HG03039 (cell line): ENCODE measurements around the gene CUEDC1.

Experiments used
- ATAC-seq: cut with Tn5 transposase; IDR thresholded peaks from one replicate; pipeline ENCODE4 v1.9.1; 2021; ENCODE audit warnings: mild to moderate bottlenecking, moderate library complexity; ENCODE audit not compliant: unreplicated experiment

CUEDC1 gene

GRCh38 chr17:57866319-57866718 lies 88.9 kb downstream of the CUEDC1 start:
- no peak for ATAC-seq

GRCh38 chr17:57864273-57864672 lies 90.9 kb downstream of the CUEDC1 start:
- no peak for ATAC-seq

GRCh38 chr17:57862694-57863667 lies 92.2 kb downstream of the CUEDC1 start:
- no peak for ATAC-seq

GRCh38 chr17:57861790-57862693 lies 93.2 kb downstream of the CUEDC1 start:
- ATAC-seq, result no peak

- ATAC-seq, result no peak
These were observed 94.0 kb downstream of the CUEDC1 start for GRCh38 chr17:57861000-57861789.

GRCh38 chr17:57860414-57860999 lies 94.7 kb downstream of the CUEDC1 start:
- ATAC-seq, result no peak

- no peak for ATAC-seq
These were observed 95.4 kb downstream of the CUEDC1 start for GRCh38 chr17:57859601-57860413.

GRCh38 chr17:57858838-57859237 lies 96.4 kb downstream of the CUEDC1 start:
- ATAC-seq, result no peak

- ATAC-seq, result no peak
These were observed 98.2 kb downstream of the CUEDC1 start for GRCh38 chr17:57856792-57857620.

GRCh38 chr17:57855391-57856035 lies 99.7 kb downstream of the CUEDC1 start:
- ATAC-seq, result no peak

- no peak for ATAC-seq
These were observed 101.5 kb downstream of the CUEDC1 start for GRCh38 chr17:57853695-57854094.

- ATAC-seq, result no peak
These were observed 102.3 kb downstream of the CUEDC1 start for GRCh38 chr17:57852955-57853328.

- ATAC-seq, result no peak
These were observed 102.9 kb downstream of the CUEDC1 start for GRCh38 chr17:57852092-57852954.

- ATAC-seq, result peak; percentile 94
These were observed 105.1 kb downstream of the CUEDC1 start, which contains the start of gene MRPS23 for GRCh38 chr17:57849874-57850754. TSS of gene MRPS23 (minus strand) at chr17:57850044. CDS start at chr17:57850010, 34 bp downstream.

GRCh38 chr17:57849163-57849873 lies 105.9 kb downstream of the CUEDC1 start:
- ATAC-seq, result no peak
